Retinal pigment epithelial cell (primary cell): ENCODE results near the gene HES4.

ENCODE experiments used
- DNase-seq: peaks from one replicate; pipeline ENCODE4 v3.0.0-alpha.2; 2010; ENCODE audit warnings: low read depth
- H3K4me3 ChIP-seq: 2 replicates; pipeline ENCODE4 v1.5.1; 2011; ENCODE audit warnings: mild to moderate bottlenecking, low read length, control low read depth, moderate library complexity
- CTCF ChIP-seq: conservative IDR thresholded peaks from 2 replicates; pipeline ENCODE4 v1.5.1; 2011; ENCODE audit warnings: low read depth, low read length, control low read depth, inconsistent platforms

Gene HES4

GRCh38 chr1:1005774-1006304 is 5.9 kb upstream of the HES4 start:
- TF ChIP-seq CTCF, result no peak
- no peak for DNase-seq
- H3K4me3 ChIP-seq, result no peak overlapping the region

GRCh38 chr1:1004780-1005697 is 5.1 kb upstream of the HES4 start:
- DNase-seq, result no peak
- TF ChIP-seq CTCF, result no peak
- H3K4me3 ChIP-seq, result no peak overlapping the region

GRCh38 chr1:1004420-1004779 is 4.5 kb upstream of the HES4 start:
- TF ChIP-seq CTCF, result no peak
- no peak overlapping the region for H3K4me3 ChIP-seq
- DNase-seq, result no peak

- no peak overlapping the region for H3K4me3 ChIP-seq
- TF ChIP-seq CTCF, result no peak
- DNase-seq, result no peak
Measured at GRCh38 chr1:1003618-1004419, 3.9 kb upstream of the HES4 start.

- peak overlapping the region; percentile 60 for H3K4me3 ChIP-seq
- no peak for DNase-seq
- no peak for TF ChIP-seq CTCF
Measured at GRCh38 chr1:1001057-1001783, 1.3 kb upstream of the HES4 start.

- peak; percentile 64 for DNase-seq
- H3K4me3 ChIP-seq, result peak overlapping the region; percentile 60
- no peak for TF ChIP-seq CTCF
Measured at GRCh38 chr1:1000357-1001056, 610 bp upstream of the HES4 start.
